ENCODE results near the gene CIRBP. TPM values are rescaled to one million over a fixed set of nuclear protein-coding genes. Genes with fewer than 3 reads are reported as not detected.

The CIRBP gene
- total RNA-seq, 1 experiment from 2014 or later, result 136 TPM

DNA sequence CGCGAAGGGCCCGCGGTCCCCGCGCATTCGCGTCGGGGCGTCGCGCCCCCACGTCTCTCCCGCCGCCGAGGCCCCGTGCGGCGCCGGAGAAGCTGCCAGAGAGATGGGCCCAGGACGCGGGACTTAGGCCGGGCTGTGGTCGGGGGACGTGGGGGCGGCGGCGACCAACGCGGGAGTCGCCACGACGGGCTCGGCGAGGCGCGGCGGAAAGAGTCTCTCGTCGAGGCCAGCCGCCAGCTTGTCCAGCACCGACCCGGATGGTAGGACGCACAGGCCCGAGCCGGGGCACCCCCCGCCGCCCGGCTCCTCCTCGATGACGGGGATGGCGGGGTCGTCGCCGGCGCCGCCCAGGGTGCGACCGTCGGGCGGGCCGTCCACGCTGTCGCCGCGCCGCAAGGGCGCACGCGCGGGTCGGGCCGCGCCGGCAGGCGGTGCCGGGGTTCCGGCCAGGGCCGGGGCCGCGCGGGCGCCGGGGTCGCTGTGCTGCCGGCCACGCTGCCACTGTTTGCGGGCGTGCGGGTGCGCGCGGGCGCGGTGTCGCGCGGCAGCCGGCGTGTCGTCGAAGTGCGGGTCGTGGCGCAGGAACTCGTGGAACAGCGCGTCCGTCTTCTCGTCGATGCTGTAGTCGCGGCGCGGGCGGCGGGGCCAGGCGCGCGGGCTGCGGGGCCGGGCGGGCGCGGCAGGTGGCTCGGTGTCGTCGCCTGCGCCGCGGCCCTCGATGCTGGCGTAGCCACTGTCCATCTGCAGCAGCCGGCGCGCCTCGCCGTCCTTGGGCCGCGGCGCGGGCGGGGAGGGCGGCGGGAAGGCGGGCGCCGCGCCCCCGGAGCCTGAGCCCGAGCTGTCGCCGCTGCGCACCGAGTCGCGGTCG is 39.8 kb upstream of the CIRBP start:
- no peak overlapping the region for H3K9ac ChIP-seq (ENCODE audit: low read length)
- CTCF ChIA-PET, result no interaction called here

DNA sequence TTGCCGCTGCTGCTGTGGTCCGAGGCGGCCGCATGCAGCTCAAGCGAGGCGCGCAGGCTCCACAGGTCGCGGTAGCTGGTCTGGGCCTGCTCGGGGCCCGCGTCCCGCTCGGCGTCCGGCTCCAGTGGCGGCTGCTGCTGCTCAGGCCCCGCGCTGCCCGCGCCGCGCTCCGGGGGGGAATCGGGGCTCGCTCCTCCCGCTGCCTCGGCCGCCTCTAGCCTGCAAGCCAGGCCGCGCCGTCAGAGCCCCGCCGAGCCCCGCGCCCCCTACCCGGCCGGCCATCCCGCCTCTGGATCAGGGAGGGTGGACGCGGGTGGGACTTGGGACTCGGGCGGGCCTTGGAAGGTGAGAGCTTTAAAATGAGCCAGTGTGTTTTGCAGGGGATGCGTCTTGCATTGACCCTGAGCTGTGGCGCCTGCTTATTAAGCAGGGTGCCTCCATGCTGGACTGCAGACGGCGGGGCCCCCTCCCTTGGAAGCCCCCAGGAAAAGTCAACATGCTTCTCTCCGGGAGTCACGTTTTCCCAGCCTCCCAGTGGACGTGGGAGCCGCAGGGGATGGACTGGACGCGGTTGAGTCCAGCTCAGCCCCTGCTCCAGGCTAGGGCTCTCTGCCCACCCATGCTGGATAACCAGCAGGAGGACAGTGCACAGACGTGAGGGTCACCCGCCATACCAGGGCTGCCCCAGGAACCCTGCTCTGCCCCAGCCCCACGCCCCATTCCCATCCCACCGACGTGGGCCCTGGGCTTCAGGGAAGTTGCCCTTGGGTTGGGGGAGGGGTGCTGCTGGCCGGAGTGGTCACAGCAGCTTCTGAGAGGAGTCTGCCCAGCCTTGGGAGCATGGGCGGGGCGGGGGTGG is 39.0 kb upstream of the CIRBP start:
- Histone ChIP-seq H4K20me1 (ENCODE audit: low read length) (no peaks in the 10 kb centered on the region), H3F3A (ENCODE audit: low read length, unreplicated experiment) (no peaks in the 10 kb centered on the region), H3K4me3 (ENCODE audit: low read length) (no peak overlapping the region), H3K27ac (ENCODE audit: low read length) (no peak overlapping the region), H3K27me3 (ENCODE audit: low read length) (no peaks in the 10 kb centered on the region), H3K4me1 (ENCODE audit: insufficient read depth, low read length) (peaks cover 11% of the 10 kb centered on the region), H2AFZ (ENCODE audit: low read length) (no peak overlapping the region), H3K9me2 (replicated peaks; ENCODE audit: low read length) (no peaks in the 10 kb centered on the region), H3K79me2 (ENCODE audit: low read length) (no peaks in the 10 kb centered on the region), H3K9me3 (ENCODE audit: low read length) (no peaks in the 10 kb centered on the region), H3K4me2 (ENCODE audit: low read length) (no peak overlapping the region), H3K36me3 (ENCODE audit: low read depth, low read length) (no peaks in the 10 kb centered on the region), H3K9ac (ENCODE audit: low read length) (no peak overlapping the region)
- CTCF ChIA-PET, result no interaction called here
- ATAC-seq (no peak), DNase-seq (no peak)
- BruUV-seq (replicated peaks), result no TSS peak
- POLR2A ChIA-PET (ENCODE audit: unreplicated experiment), result no interaction called here
- intact Hi-C loops (cut with micrococcal nuclease), result no loop called here
- TF ChIP-seq, protein P1, sequence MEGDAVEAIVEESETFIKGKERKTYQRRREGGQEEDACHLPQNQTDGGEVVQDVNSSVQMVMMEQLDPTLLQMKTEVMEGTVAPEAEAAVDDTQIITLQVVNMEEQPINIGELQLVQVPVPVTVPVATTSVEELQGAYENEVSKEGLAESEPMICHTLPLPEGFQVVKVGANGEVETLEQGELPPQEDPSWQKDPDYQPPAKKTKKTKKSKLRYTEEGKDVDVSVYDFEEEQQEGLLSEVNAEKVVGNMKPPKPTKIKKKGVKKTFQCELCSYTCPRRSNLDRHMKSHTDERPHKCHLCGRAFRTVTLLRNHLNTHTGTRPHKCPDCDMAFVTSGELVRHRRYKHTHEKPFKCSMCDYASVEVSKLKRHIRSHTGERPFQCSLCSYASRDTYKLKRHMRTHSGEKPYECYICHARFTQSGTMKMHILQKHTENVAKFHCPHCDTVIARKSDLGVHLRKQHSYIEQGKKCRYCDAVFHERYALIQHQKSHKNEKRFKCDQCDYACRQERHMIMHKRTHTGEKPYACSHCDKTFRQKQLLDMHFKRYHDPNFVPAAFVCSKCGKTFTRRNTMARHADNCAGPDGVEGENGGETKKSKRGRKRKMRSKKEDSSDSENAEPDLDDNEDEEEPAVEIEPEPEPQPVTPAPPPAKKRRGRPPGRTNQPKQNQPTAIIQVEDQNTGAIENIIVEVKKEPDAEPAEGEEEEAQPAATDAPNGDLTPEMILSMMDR (conservative IDR thresholded peaks at IDR 0.05; ENCODE audit: low read depth, low read length), result no peak
- TF ChIP-seq EZH2 (IDR thresholded peaks at IDR 0.05; ENCODE audit: low read length, unreplicated experiment) (no peak), EZH2phosphoT487 (IDR thresholded peaks at IDR 0.05; ENCODE audit: borderline replicate concordance, low read length) (no peak)

More for the DNA sequence above, 39.8 kb upstream of the CIRBP start:
- POLR2A ChIA-PET (ENCODE audit: unreplicated experiment), result no interaction called here
- no peak overlapping the region for H3K4me2 ChIP-seq (ENCODE audit: low read length)
- no peaks in the 10 kb centered on the region for H4K20me1 ChIP-seq (ENCODE audit: low read length)
- no peak overlapping the region for H3K4me3 ChIP-seq (ENCODE audit: low read length)
- H3K36me3 ChIP-seq (ENCODE audit: low read depth, low read length), result no peaks in the 10 kb centered on the region
- BruUV-seq (replicated peaks), result no TSS peak
- no peaks in the 10 kb centered on the region for H3F3A ChIP-seq (ENCODE audit: low read length, unreplicated experiment)
- intact Hi-C loops (cut with micrococcal nuclease), result no loop called here
- no peak overlapping the region for H2AFZ ChIP-seq (ENCODE audit: low read length)
- H3K27ac ChIP-seq (ENCODE audit: low read length), result no peak overlapping the region
- H3K9me2 ChIP-seq (replicated peaks; ENCODE audit: low read length), result no peaks in the 10 kb centered on the region
- no peaks in the 10 kb centered on the region for H3K79me2 ChIP-seq (ENCODE audit: low read length)
- ATAC-seq, result no peak
- peaks cover 11% of the 10 kb centered on the region for H3K4me1 ChIP-seq (ENCODE audit: insufficient read depth, low read length)
- DNase-seq, result no peak
- TF ChIP-seq, protein P1 (conservative IDR thresholded peaks at IDR 0.05; ENCODE audit: low read depth, low read length), result no peak
- TF ChIP-seq EZH2 (IDR thresholded peaks at IDR 0.05; ENCODE audit: low read length, unreplicated experiment), result no peak
- no peak for TF ChIP-seq EZH2phosphoT487 (IDR thresholded peaks at IDR 0.05; ENCODE audit: borderline replicate concordance, low read length)
- H3K9me3 ChIP-seq (ENCODE audit: low read length), result no peaks in the 10 kb centered on the region
- no peaks in the 10 kb centered on the region for H3K27me3 ChIP-seq (ENCODE audit: low read length)
